ENCODE data around the gene ST3GAL5.

GRCh38 chr2:85866165-85866659 lies 22.6 kb downstream of the ST3GAL5 start:
- TF ChIP-seq CTCF (IDR thresholded peaks at IDR 0.05) (no peak), GATA2 (CRISPR knock-in tag; IDR thresholded peaks at IDR 0.05) (no peak), RAD21 (IDR thresholded peaks at IDR 0.05; ENCODE audit: low read length) (no peak), MAX (IDR thresholded peaks at IDR 0.05; ENCODE audit: low read depth) (no peak), PBX3 (IDR thresholded peaks at IDR 0.05) (no peak), EZH2phosphoT487 (IDR thresholded peaks at IDR 0.05; ENCODE audit: borderline replicate concordance, low read depth) (no peak), FOSL2 (IDR thresholded peaks at IDR 0.05; ENCODE audit: borderline replicate concordance, low read depth) (no peak), RFX5 (IDR thresholded peaks at IDR 0.05; ENCODE audit: low read length) (no peak), YY1 (IDR thresholded peaks at IDR 0.05; ENCODE audit: low read depth) (no peak), TEAD4 (IDR thresholded peaks at IDR 0.05; ENCODE audit: borderline replicate concordance, insufficient read depth) (no peak)
